ENCODE results near the gene SAMD10. TPM values are rescaled to one million over a fixed set of nuclear protein-coding genes. Genes with fewer than 3 reads are reported as not detected.
"Not testable (repeated sequence)": the region's sequence is repeated elsewhere in the genome, so short reads cannot be mapped to it uniquely, and the experiment has no call there.

The SAMD10 gene
- total RNA-seq, 1 experiment from 2014 or later = 5.7 TPM

DNA sequence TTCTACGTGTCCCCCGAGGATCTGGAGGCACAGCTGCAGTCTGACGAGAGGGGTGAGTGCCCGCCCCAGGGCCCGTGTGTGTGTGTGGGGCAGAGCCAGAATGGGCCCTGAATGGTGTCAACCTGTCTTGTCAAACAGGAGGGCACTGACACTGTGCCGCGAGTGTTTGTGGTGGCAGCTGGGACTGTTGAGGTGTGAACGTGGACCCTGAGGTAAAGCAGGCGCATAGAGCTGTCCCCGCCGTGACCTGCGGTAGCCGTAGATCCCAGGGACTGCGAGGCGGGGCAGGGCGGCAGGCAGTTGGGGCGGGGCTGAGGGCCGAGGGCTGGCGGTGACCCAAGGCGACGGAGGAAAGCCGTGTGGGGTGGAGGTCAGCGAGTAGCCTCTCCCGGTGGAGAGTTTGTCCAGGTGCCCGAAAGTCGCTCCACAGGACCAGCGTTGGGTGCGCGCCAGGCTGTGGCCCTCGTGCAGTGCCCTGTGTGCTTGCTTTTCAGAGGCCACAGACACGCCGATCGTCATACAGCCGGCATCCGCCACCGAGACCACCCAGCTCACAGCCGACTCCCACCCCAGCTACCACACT, 48.4 kb downstream of the SAMD10 start:
- Histone ChIP-seq H3K56ac (ENCODE audit: insufficient read length, low read depth, low read length) (no peak overlapping the region), H2BK120ac (ENCODE audit: low read depth, low read length, poor library complexity, severe bottlenecking) (no peak overlapping the region), H3K79me1 (ENCODE audit: insufficient read depth, low read depth, low read length, poor library complexity, severe bottlenecking) (no peaks in the 10 kb centered on the region), H4K20me1 (ENCODE audit: control insufficient read depth, insufficient read depth, insufficient read length) (no peaks in the 10 kb centered on the region), H2AFZ (ENCODE audit: low read length) (no peak overlapping the region), H3K4me2 (ENCODE audit: insufficient read depth, insufficient read length, low read length) (no peak overlapping the region), H3K9ac (ENCODE audit: extremely low read depth, insufficient read length, low read length) (no peak overlapping the region), H3K27ac (ENCODE audit: insufficient read length, low read depth, low read length) (no peak overlapping the region), H2BK15ac (ENCODE audit: low read depth, low read length) (no peak overlapping the region), H3K18ac (ENCODE audit: insufficient read length, low read depth, low read length) (no peak overlapping the region), H3K4me1 (ENCODE audit: insufficient read depth, low read length) (no peaks in the 10 kb centered on the region), H2BK5ac (ENCODE audit: insufficient read length, low read length) (no peak overlapping the region), H4K8ac (replicated peaks; ENCODE audit: insufficient read length, low read depth, low read length) (no peak overlapping the region), H3K14ac (ENCODE audit: insufficient read depth, low read length) (no peak overlapping the region), H4K5ac (ENCODE audit: insufficient read length, low read depth, low read length) (no peak overlapping the region), H3K79me2 (ENCODE audit: insufficient read depth, low read length) (0 out of 2 replicates have a peak, but pooled peaks cover 4% of the 10 kb centered on the region), H3K23me2 (ENCODE audit: insufficient read length, low read depth, low read length, poor library complexity, severe bottlenecking) (no peaks in the 10 kb centered on the region), H4K91ac (ENCODE audit: insufficient read length, low read depth, low read length) (no peak overlapping the region), H3K4ac (ENCODE audit: low read depth, low read length) (no peak overlapping the region), H2BK20ac (ENCODE audit: low read depth, low read length, poor library complexity, severe bottlenecking) (no peak overlapping the region), H2BK12ac (ENCODE audit: insufficient read length, low read depth, low read length) (no peak overlapping the region), H3K27me3 (ENCODE audit: insufficient read depth, low read length) (no peaks in the 10 kb centered on the region), H2AK5ac (ENCODE audit: insufficient read length, low read length) (no peak overlapping the region), H3K9me3 (ENCODE audit: control insufficient read depth, low read depth, low read length) (no peaks in the 10 kb centered on the region), H3T11ph (ENCODE audit: low read length) (no peak overlapping the region), H3K23ac (ENCODE audit: insufficient read length, low read depth, low read length) (no peak overlapping the region)
- H3K4me1 Mint-ChIP-seq = no peaks in the 10 kb centered on the region
- no CpG with 5 or more reads among the region's 37 CpGs for WGBS (ENCODE audit: extremely low coverage, insufficient read length, low lambda C conversion rate)
- H3K36me3 Mint-ChIP-seq (ENCODE audit: insufficient read depth in 1 of 3, low read depth in 3 of 3) = peaks cover 35 to 69% (median 68%) of the 10 kb centered on the region in 3 experiments
- no peak for TF ChIP-seq CTCF (conservative IDR thresholded peaks at IDR 0.05)
- no peaks in the 10 kb centered on the region for H3K27me3 Mint-ChIP-seq (ENCODE audit: low read depth)
- no peak for DNase-seq
- peak overlapping the region in 1 of 2 experiments; percentile 42; a peak in 2 of 5 replicates for H3K4me3 Mint-ChIP-seq
- H3K27ac Mint-ChIP-seq = no peak overlapping the region
- no peaks in the 10 kb centered on the region for H3K9me3 Mint-ChIP-seq

GRCh38 chr20:63929473-63929883, 50.0 kb downstream of the SAMD10 start:
- not testable (repeated sequence) for H3K27ac ChIP-seq (ENCODE audit: insufficient read length, low read depth, low read length); H3K4me1 ChIP-seq (ENCODE audit: insufficient read depth, low read length); H3K23me2 ChIP-seq (ENCODE audit: insufficient read length, low read depth, low read length, poor library complexity, severe bottlenecking); H4K20me1 ChIP-seq (ENCODE audit: control insufficient read depth, insufficient read depth, insufficient read length); H3K4me3 Mint-ChIP-seq; H2AK5ac ChIP-seq (ENCODE audit: insufficient read length, low read length); H3K18ac ChIP-seq (ENCODE audit: insufficient read length, low read depth, low read length); H3K23ac ChIP-seq (ENCODE audit: insufficient read length, low read depth, low read length); H3K4ac ChIP-seq (ENCODE audit: low read depth, low read length); H3K79me1 ChIP-seq (ENCODE audit: insufficient read depth, low read depth, low read length, poor library complexity, severe bottlenecking); H3K4me2 ChIP-seq (ENCODE audit: insufficient read depth, insufficient read length, low read length); H2BK15ac ChIP-seq (ENCODE audit: low read depth, low read length); H2BK20ac ChIP-seq (ENCODE audit: low read depth, low read length, poor library complexity, severe bottlenecking); H3K14ac ChIP-seq (ENCODE audit: insufficient read depth, low read length); H3K27me3 Mint-ChIP-seq (ENCODE audit: low read depth); H2AFZ ChIP-seq (ENCODE audit: low read length); H4K5ac ChIP-seq (ENCODE audit: insufficient read length, low read depth, low read length); DNase-seq; H4K91ac ChIP-seq (ENCODE audit: insufficient read length, low read depth, low read length); H4K8ac ChIP-seq (replicated peaks; ENCODE audit: insufficient read length, low read depth, low read length); H2BK12ac ChIP-seq (ENCODE audit: insufficient read length, low read depth, low read length); H2BK120ac ChIP-seq (ENCODE audit: low read depth, low read length, poor library complexity, severe bottlenecking); H3K9ac ChIP-seq (ENCODE audit: extremely low read depth, insufficient read length, low read length); H2BK5ac ChIP-seq (ENCODE audit: insufficient read length, low read length); H3K27me3 ChIP-seq (ENCODE audit: insufficient read depth, low read length); H3K27ac Mint-ChIP-seq; H3T11ph ChIP-seq (ENCODE audit: low read length); H3K4me1 Mint-ChIP-seq; H3K9me3 ChIP-seq (ENCODE audit: control insufficient read depth, low read depth, low read length); H3K56ac ChIP-seq (ENCODE audit: insufficient read length, low read depth, low read length); H3K9me3 Mint-ChIP-seq; H3K79me2 ChIP-seq (ENCODE audit: insufficient read depth, low read length)
- no CpG with 5 or more reads among the region's 31 CpGs for WGBS (ENCODE audit: extremely low coverage, insufficient read length, low lambda C conversion rate)
- peaks cover 34 to 61% (median 53%) of the 10 kb centered on the region in 3 experiments for H3K36me3 Mint-ChIP-seq (ENCODE audit: insufficient read depth in 1 of 3, low read depth in 3 of 3)

Data from H9 (cell line).